Measurements from ENCODE around the gene MINDY4. TPM values are rescaled to one million over a fixed set of nuclear protein-coding genes. Genes with fewer than 3 reads are reported as not detected.

The MINDY4 gene
- total and polyA plus RNA-seq, 2 of the 8 experiments (the other 6 are each of a cell fraction or from before 2014, with no cell fraction given) = 1.3 to 3.6 TPM

DNA sequence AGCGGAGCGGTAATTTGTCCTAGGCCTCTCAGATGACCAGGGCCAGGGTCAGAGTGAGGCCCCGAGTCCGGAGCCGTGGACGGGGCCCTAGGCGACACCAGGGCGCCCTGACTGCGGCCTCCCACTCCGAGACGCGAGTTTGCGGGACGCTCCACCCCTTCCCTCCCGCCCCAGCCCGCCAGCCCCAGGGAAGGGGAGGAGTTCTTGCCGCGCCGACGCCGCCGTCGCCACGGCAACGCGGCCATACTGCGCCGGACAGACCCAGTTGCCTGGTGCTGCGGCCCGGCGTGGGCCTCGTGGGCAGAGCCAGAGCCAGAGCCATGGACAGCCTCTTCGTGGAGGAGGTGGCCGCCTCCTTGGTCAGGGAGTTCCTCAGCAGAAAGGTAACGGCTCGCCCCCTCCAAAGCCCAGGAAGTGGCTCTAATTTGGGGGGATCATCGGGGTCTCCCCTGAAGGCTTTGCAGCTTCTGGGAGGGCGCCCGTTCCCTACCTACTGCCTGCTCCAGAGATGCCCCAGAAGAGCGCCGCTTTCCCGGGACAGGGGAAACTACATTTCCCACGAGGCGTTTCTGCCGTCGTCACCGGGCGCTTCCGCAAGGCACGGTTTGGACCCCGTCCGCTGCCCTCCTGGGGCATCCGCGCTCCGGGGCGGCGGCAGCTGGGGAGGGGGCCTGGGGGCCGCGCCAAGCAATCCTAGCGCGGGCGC is at the start of gene MINDY4 (continued):
- peak in 1 of 2 experiments; percentile 55; a peak in 2 of 4 replicates for TF ChIP-seq SIN3A (conservative IDR thresholded peaks at IDR 0.05 in 1 of 2, IDR thresholded peaks at IDR 0.05 in 1 of 2; ENCODE audit: low read depth in 1 of 2, low read length in 2 of 2)
- TF ChIP-seq KDM4A (IDR thresholded peaks at IDR 0.05; ENCODE audit: low read depth, low read length, severe bottlenecking) = peak; percentile 30

Measured in H1 (cell line).